Measurements from ENCODE around the gene FLNB.

GRCh38 chr3:58206406-58207011 is 198.3 kb downstream of the FLNB start:
- TF ChIP-seq CTCF (IDR thresholded peaks at IDR 0.05): no peak
- TF ChIP-seq POLR2A (IDR thresholded peaks at IDR 0.05): no peak
- TF ChIP-seq EP300 (IDR thresholded peaks at IDR 0.05): no peak
